ENCODE measurements around the gene ALG3. TPM values are rescaled to one million over a fixed set of nuclear protein-coding genes. Genes with fewer than 3 reads are reported as not detected.

Gene ALG3
- total RNA-seq, 1 experiment from 2014 or later: 62.2 TPM

DNA sequence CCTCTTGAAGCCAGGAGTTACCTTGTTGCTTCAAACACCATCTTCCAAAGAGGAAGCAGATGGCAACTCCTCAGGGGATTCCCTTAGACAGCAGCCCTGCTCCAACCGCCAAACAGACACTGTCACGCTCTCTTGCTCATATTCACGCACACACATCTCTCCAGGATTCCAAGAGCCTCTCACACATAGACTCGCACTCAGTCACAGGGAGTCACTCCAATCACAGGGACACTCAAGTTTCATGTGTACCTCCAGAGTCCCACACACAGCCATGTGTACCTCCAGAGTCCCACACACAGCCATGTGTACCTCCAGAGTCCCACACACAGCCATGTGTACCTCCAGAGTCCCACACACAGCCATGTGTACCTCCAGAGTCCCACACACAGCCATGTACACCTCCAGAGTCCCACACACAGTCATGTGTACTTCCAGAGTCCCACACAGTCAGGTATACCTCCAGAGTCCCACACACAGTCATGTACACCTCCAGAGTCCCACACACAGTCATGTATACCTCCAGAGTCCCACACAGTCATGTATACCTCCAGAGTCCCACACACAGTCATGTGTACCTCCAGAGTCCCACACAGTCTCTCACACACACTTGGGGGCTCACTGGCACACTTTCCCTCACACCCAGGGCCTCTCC, 13.3 kb downstream of the ALG3 start:
- H3K9ac ChIP-seq (ENCODE audit: extremely low read depth, insufficient read length, low read length): no peak overlapping the region
- H3K79me2 ChIP-seq (ENCODE audit: insufficient read depth, low read length): no peaks in the 10 kb centered on the region
- H3K23ac ChIP-seq (ENCODE audit: insufficient read length, low read depth, low read length): no peak overlapping the region
- H3K4me2 ChIP-seq (ENCODE audit: insufficient read depth, insufficient read length, low read length): no peak overlapping the region
- no peak overlapping the region for H2AK5ac ChIP-seq (ENCODE audit: insufficient read length, low read length)
- no peak overlapping the region for H3K4me3 Mint-ChIP-seq
- no peak overlapping the region for H3T11ph ChIP-seq (ENCODE audit: low read length)
- H3K18ac ChIP-seq (ENCODE audit: insufficient read length, low read depth, low read length): no peak overlapping the region
- H3K79me1 ChIP-seq (ENCODE audit: insufficient read depth, low read depth, low read length, poor library complexity, severe bottlenecking): no peaks in the 10 kb centered on the region
- H3K56ac ChIP-seq (ENCODE audit: insufficient read length, low read depth, low read length): no peak overlapping the region
- H3K9me3 ChIP-seq (ENCODE audit: control insufficient read depth, low read depth, low read length): no peaks in the 10 kb centered on the region
- no peak overlapping the region for H3K14ac ChIP-seq (ENCODE audit: insufficient read depth, low read length)
- H3K27ac ChIP-seq (ENCODE audit: insufficient read length, low read depth, low read length): no peak overlapping the region
- no CpG with 5 or more reads among the region's 4 CpGs for WGBS (ENCODE audit: extremely low coverage, insufficient read length, low lambda C conversion rate)
- no peak overlapping the region for H2BK12ac ChIP-seq (ENCODE audit: insufficient read length, low read depth, low read length)
- no peak overlapping the region for H4K5ac ChIP-seq (ENCODE audit: insufficient read length, low read depth, low read length)
- H4K91ac ChIP-seq (ENCODE audit: insufficient read length, low read depth, low read length): no peak overlapping the region
- no peaks in the 10 kb centered on the region; a peak in 1 of 7 replicates for H3K36me3 Mint-ChIP-seq (ENCODE audit: insufficient read depth in 1 of 3, low read depth in 3 of 3)
- H3K27me3 ChIP-seq (ENCODE audit: insufficient read depth, low read length): peaks cover 19% of the 10 kb centered on the region
- H4K8ac ChIP-seq (replicated peaks; ENCODE audit: insufficient read length, low read depth, low read length): no peak overlapping the region
- H3K4ac ChIP-seq (ENCODE audit: low read depth, low read length): no peak overlapping the region
- H2BK15ac ChIP-seq (ENCODE audit: low read depth, low read length): no peak overlapping the region
- H3K27me3 Mint-ChIP-seq (ENCODE audit: low read depth): peaks cover 32% of the 10 kb centered on the region
- H3K4me1 Mint-ChIP-seq: peaks cover 0 to 8% of the 10 kb centered on the region in 2 experiments; a peak in 3 of 4 replicates
- no peak overlapping the region for H2BK20ac ChIP-seq (ENCODE audit: low read depth, low read length, poor library complexity, severe bottlenecking)
- H2AFZ ChIP-seq (ENCODE audit: low read length): no peak overlapping the region
- H3K27ac Mint-ChIP-seq: no peak overlapping the region
- H3K23me2 ChIP-seq (ENCODE audit: insufficient read length, low read depth, low read length, poor library complexity, severe bottlenecking): peaks cover 5% of the 10 kb centered on the region
- no peaks in the 10 kb centered on the region for H3K9me3 Mint-ChIP-seq
- H3K4me1 ChIP-seq (ENCODE audit: insufficient read depth, low read length): no peaks in the 10 kb centered on the region
- no peaks in the 10 kb centered on the region for H4K20me1 ChIP-seq (ENCODE audit: control insufficient read depth, insufficient read depth, insufficient read length)
- no peak overlapping the region for H2BK5ac ChIP-seq (ENCODE audit: insufficient read length, low read length)
- H2BK120ac ChIP-seq (ENCODE audit: low read depth, low read length, poor library complexity, severe bottlenecking): no peak overlapping the region
- TF ChIP-seq, protein P1, sequence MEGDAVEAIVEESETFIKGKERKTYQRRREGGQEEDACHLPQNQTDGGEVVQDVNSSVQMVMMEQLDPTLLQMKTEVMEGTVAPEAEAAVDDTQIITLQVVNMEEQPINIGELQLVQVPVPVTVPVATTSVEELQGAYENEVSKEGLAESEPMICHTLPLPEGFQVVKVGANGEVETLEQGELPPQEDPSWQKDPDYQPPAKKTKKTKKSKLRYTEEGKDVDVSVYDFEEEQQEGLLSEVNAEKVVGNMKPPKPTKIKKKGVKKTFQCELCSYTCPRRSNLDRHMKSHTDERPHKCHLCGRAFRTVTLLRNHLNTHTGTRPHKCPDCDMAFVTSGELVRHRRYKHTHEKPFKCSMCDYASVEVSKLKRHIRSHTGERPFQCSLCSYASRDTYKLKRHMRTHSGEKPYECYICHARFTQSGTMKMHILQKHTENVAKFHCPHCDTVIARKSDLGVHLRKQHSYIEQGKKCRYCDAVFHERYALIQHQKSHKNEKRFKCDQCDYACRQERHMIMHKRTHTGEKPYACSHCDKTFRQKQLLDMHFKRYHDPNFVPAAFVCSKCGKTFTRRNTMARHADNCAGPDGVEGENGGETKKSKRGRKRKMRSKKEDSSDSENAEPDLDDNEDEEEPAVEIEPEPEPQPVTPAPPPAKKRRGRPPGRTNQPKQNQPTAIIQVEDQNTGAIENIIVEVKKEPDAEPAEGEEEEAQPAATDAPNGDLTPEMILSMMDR (conservative IDR thresholded peaks at IDR 0.05): no peak
- DNase-seq: no peak
